Measurements from ENCODE around the gene GLIPR2.

- TF ChIP-seq, protein P1, sequence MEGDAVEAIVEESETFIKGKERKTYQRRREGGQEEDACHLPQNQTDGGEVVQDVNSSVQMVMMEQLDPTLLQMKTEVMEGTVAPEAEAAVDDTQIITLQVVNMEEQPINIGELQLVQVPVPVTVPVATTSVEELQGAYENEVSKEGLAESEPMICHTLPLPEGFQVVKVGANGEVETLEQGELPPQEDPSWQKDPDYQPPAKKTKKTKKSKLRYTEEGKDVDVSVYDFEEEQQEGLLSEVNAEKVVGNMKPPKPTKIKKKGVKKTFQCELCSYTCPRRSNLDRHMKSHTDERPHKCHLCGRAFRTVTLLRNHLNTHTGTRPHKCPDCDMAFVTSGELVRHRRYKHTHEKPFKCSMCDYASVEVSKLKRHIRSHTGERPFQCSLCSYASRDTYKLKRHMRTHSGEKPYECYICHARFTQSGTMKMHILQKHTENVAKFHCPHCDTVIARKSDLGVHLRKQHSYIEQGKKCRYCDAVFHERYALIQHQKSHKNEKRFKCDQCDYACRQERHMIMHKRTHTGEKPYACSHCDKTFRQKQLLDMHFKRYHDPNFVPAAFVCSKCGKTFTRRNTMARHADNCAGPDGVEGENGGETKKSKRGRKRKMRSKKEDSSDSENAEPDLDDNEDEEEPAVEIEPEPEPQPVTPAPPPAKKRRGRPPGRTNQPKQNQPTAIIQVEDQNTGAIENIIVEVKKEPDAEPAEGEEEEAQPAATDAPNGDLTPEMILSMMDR (IDR thresholded peaks at IDR 0.05): no peak
- TF ChIP-seq POLR2A (IDR thresholded peaks at IDR 0.05): no peak
- no peak for TF ChIP-seq POLR2AphosphoS5 (IDR thresholded peaks at IDR 0.05)
Observed at GRCh38 chr9:36174731-36175130, 38.2 kb downstream of the GLIPR2 start.
